HG03457 (cell line): Measurements from ENCODE around the gene DLST.

Source experiments
- ATAC-seq: cut with Tn5 transposase; IDR thresholded peaks from one replicate; pipeline ENCODE4 v1.9.1; 2021; ENCODE audit warnings: moderate number of reproducible peaks; ENCODE audit not compliant: unreplicated experiment

Gene DLST

GRCh38 chr14:74860899-74861733 lies 20.6 kb upstream of the DLST start:
- ATAC-seq = no peak

GRCh38 chr14:74861734-74862090 lies 20.0 kb upstream of the DLST start:
- no peak for ATAC-seq

GRCh38 chr14:74863274-74863673 lies 18.4 kb upstream of the DLST start:
- ATAC-seq = no peak

GRCh38 chr14:74864198-74864597 lies 17.5 kb upstream of the DLST start:
- no peak for ATAC-seq

- no peak for ATAC-seq
These were observed 16.6 kb upstream of the DLST start for GRCh38 chr14:74865156-74865555.

GRCh38 chr14:74866708-74867389 lies 14.9 kb upstream of the DLST start:
- ATAC-seq = no peak

GRCh38 chr14:74867673-74868072 lies 14.0 kb upstream of the DLST start:
- no peak for ATAC-seq

- ATAC-seq = no peak
These were observed 13.0 kb upstream of the DLST start for GRCh38 chr14:74868739-74869138.

- no peak for ATAC-seq
These were observed 9.9 kb upstream of the DLST start for GRCh38 chr14:74871819-74872218.

- ATAC-seq = no peak
These were observed 6.5 kb upstream of the DLST start for GRCh38 chr14:74875204-74875603.

GRCh38 chr14:74875941-74876913 lies 5.5 kb upstream of the DLST start, which contains the start of gene PROX2:
Gene PROX2, minus strand, starts transcription at chr14:74876145. Its CDS starts 12,311 bp downstream, at chr14:74863834.
- ATAC-seq = no peak

- no peak for ATAC-seq
These were observed 2.1 kb upstream of the DLST start for GRCh38 chr14:74879427-74880182.

- ATAC-seq = peak; percentile 35
These were observed 596 bp downstream of the DLST start for GRCh38 chr14:74882103-74882920.

- ATAC-seq = no peak
These were observed 4.3 kb downstream of the DLST start for GRCh38 chr14:74886001-74886400.

GRCh38 chr14:74888164-74889158 lies 6.7 kb downstream of the DLST start:
- no peak for ATAC-seq

GRCh38 chr14:74890262-74890661 lies 8.5 kb downstream of the DLST start:
- no peak for ATAC-seq

- no peak for ATAC-seq
These were observed 10.2 kb downstream of the DLST start for GRCh38 chr14:74891870-74892269.

- ATAC-seq = no peak
These were observed 11.0 kb downstream of the DLST start for GRCh38 chr14:74892745-74893144.
